Measurements from ENCODE around the gene ULK2. TPM values are rescaled to one million over a fixed set of nuclear protein-coding genes. Genes with fewer than 3 reads are reported as not detected.

ULK2 gene
- total RNA-seq = 4.2 and 8.3 TPM in 2 replicates

DNA sequence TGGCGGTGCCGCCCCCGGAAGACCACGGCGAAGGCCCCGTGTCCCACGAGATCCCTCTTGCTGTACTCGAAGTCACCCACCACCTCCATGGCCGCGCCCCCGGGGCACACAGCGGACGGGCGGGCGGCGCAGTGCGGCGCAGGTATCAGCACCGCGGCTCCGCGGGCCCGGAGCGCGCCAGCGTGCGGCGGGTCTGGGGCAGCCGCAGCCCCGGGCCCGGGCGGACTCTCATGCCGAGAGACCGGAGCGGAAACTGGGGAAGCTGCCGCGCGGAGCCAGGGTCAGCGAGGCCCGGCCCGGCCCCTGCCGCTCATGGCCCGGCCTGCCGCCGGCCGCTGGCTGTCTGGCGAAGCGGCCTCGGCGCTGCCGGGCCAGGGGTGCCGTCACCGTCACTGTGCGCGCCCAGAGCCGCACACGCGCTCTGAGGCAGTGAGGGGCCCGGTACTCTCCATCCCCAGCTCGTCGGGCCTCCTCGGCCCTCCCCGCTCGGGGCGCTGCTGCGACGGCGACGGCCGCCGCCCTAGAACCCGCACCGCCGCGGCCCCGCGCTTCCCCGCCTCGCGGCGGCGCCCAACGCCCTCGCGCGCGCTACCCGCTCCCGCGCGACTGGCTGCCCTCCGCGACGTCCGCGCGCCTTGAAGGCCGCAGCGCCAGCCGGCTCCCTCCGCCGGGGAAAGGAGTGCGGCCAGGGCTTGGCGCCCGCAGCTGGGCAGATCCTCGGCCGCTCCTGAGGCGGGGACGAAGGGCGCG lies at the start of gene ULK2:
ULK2 (minus strand) TSS at position 608 of the 750 bp plus-strand sequence; CDS start at position 89, 519 bp downstream.

DNA sequence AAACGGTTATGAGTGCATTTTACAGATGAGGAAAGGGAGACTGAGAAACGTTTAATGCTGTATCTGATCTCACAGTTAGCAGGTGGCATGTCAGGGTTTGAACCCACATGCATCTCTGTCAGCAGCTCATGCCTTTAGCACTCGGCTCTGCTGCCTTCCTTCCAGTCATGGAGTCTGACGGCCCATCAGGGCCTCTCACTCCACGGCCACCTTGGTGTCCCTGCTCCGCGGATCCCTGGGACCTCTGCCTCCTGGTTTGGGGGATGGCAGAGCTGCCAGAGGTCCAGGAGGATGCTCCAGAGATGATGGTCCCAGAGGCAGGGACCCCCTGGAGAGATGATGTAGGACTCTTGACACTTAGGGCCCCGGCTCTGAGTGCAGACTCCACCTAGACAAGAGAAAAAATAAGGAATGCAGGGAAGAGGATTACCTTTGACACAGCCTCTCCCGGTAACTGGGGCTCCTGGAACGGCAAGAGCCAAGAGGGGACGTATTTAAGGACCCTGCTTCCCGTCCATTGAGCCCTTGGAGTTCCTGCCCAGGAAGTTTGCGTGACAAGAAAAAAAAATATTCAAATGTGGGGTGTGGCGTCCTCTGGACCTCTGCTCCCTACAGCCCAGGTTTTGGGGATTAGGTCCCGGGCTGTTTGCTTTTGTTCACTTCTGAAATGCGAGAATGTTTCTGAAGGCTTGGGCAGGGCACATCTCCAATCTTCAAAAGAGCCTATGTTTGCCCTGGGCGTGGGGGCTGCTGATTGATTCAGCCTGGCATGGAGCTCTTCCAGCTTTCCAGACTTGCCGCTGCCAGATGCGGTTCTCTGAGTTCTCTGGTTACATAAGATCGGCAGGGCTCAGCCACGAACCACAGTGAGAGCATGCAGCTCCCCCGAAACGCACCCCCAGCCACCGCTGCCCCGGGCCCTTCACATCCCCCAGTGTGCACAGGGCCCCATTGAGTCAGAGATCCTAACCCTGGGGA lies 119.6 kb downstream of the ULK2 start, which contains the start of gene ALDH3A1:
ALDH3A1 (minus strand) TSS at position 470 of the 978 bp plus-strand sequence. CDS start 3,169 bp downstream, outside the sequence.

Other genes starting within 250 kb of the ULK2 start
- 111 and 218 TPM in 2 replicates for gene ALDH3A2, start 219.2 kb downstream of the ULK2 start, total RNA-seq
- gene SLC47A2, start 151.4 kb downstream of the ULK2 start, total RNA-seq = 0.63 and 2.6 TPM in 2 replicates
- gene ALDH3A1, start 119.6 kb downstream of the ULK2 start, total RNA-seq = 42.2 and 62.1 TPM in 2 replicates
- gene AKAP10, start 109.9 kb upstream of the ULK2 start, total RNA-seq = 11.0 and 13.2 TPM in 2 replicates
- gene SPECC1, start 141.4 kb upstream of the ULK2 start, total RNA-seq = 46.3 and 53.6 TPM in 2 replicates

Measured in airway epithelial cell (primary cell).